ENCODE measurements around the gene ELMO1.

DNA sequence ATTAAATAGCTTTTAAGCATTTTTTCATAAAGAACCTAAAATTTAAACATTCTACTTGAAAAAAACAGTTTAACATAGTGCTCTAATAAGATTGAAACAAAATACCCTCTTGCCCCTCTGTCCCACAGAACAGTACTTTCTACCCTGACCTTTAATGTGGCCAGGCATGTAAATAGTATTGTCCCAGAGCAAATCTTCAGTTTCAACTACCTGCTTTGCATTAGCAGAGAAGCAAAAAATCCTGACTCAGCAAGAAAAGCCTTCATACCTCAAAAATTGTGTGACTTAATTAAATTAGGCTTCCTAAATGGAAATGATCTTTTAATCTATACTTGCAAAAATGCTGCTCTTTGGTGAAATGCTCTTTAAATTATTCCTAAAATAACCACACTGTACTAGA, 487.0 kb downstream of the ELMO1 start:
- TF ChIP-seq, protein P1, sequence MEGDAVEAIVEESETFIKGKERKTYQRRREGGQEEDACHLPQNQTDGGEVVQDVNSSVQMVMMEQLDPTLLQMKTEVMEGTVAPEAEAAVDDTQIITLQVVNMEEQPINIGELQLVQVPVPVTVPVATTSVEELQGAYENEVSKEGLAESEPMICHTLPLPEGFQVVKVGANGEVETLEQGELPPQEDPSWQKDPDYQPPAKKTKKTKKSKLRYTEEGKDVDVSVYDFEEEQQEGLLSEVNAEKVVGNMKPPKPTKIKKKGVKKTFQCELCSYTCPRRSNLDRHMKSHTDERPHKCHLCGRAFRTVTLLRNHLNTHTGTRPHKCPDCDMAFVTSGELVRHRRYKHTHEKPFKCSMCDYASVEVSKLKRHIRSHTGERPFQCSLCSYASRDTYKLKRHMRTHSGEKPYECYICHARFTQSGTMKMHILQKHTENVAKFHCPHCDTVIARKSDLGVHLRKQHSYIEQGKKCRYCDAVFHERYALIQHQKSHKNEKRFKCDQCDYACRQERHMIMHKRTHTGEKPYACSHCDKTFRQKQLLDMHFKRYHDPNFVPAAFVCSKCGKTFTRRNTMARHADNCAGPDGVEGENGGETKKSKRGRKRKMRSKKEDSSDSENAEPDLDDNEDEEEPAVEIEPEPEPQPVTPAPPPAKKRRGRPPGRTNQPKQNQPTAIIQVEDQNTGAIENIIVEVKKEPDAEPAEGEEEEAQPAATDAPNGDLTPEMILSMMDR (conservative IDR thresholded peaks at IDR 0.05; ENCODE audit: low read depth in 2 of 2) = no peak
- TF ChIP-seq EZH2 (IDR thresholded peaks at IDR 0.05; ENCODE audit: low read depth, unreplicated experiment) = no peak

Data from GM23338 (cell line).